SK-N-DZ (cell line): ENCODE results near the gene PDZD11. TPM values are rescaled to one million over a fixed set of nuclear protein-coding genes. Genes with fewer than 3 reads are reported as not detected.
A peak's percentile ranks its signal among the peaks of the same experiment; 100 is the strongest.
"Not testable (repeated sequence)": the region's sequence is repeated elsewhere in the genome, so short reads cannot be mapped to it uniquely, and the experiment has no call there.

Source experiments
- DNase-seq: peaks from one replicate; pipeline ENCODE4 v3.0.0-alpha.2; 2015; ENCODE audit warnings: low spot score
- polyA plus RNA-seq, 2 experiments: library from polyadenylated mRNA; depleted of rRNA; stranded (reverse); fragments of >200 nt; gene quantifications; 2 replicates each; pipeline ENCODE4 v1.2.3, GENCODE V29; 2014

PDZD11 gene
- 57.2 and 69.2 TPM in 2 replicates for polyA plus RNA-seq (2014; cell fraction: cytosol; rRNA removed)
- 46.0 and 46.1 TPM in 2 replicates for polyA plus RNA-seq (2014; cell fraction: nucleus; rRNA removed)

- DNase-seq: peak; percentile 80
These were observed at the start of gene PDZD11, which contains the start of gene KIF4A for GRCh38 chrX:70289793-70290770. Gene PDZD11 (minus strand): TSS chrX:70289927. CDS start chrX:70289341, 586 bp downstream. Gene KIF4A (plus strand): TSS chrX:70290104. CDS start chrX:70290459, 355 bp downstream.

GRCh38 chrX:70338290-70338689 is 48.6 kb upstream of the PDZD11 start:
- no peak for DNase-seq

GRCh38 chrX:70336767-70337166 is 47.0 kb upstream of the PDZD11 start:
- no peak for DNase-seq

GRCh38 chrX:70332600-70332999 is 42.9 kb upstream of the PDZD11 start:
- no peak for DNase-seq

- no peak for DNase-seq
These were observed 41.4 kb upstream of the PDZD11 start for GRCh38 chrX:70331161-70331560.

- no peak for DNase-seq
These were observed 34.6 kb upstream of the PDZD11 start for GRCh38 chrX:70324326-70324725.

- DNase-seq: not testable (repeated sequence)
These were observed 33.9 kb upstream of the PDZD11 start for GRCh38 chrX:70323628-70324027.

GRCh38 chrX:70322784-70323183 is 33.1 kb upstream of the PDZD11 start:
- DNase-seq: no peak

GRCh38 chrX:70313503-70313902 is 23.8 kb upstream of the PDZD11 start:
- DNase-seq: no peak

GRCh38 chrX:70301716-70302115 is 12.0 kb upstream of the PDZD11 start:
- no peak for DNase-seq

- no peak for DNase-seq
These were observed 3.9 kb upstream of the PDZD11 start for GRCh38 chrX:70293621-70294020.

- DNase-seq: no peak
These were observed 3.1 kb upstream of the PDZD11 start for GRCh38 chrX:70292788-70293187.

GRCh38 chrX:70289168-70289792 is 447 bp downstream of the PDZD11 start:
- DNase-seq: no peak

- DNase-seq: no peak
These were observed 7.8 kb downstream of the PDZD11 start, which contains the start of gene RAB41 for GRCh38 chrX:70281951-70282350. Gene RAB41 (plus strand): TSS chrX:70282172. CDS start chrX:70282218, 46 bp downstream.

GRCh38 chrX:70280573-70280972 is 9.2 kb downstream of the PDZD11 start:
- DNase-seq: no peak

- DNase-seq: no peak
These were observed 10.6 kb downstream of the PDZD11 start for GRCh38 chrX:70279081-70279480.

- not testable (repeated sequence) for DNase-seq
These were observed 15.7 kb downstream of the PDZD11 start for GRCh38 chrX:70274029-70274428.

- DNase-seq: no peak
These were observed 21.7 kb downstream of the PDZD11 start, which contains the start of gene ARR3 for GRCh38 chrX:70268034-70268433. Gene ARR3 (plus strand): TSS chrX:70268334. CDS start chrX:70269386, 1,052 bp downstream.

- no peak for DNase-seq
These were observed 24.9 kb downstream of the PDZD11 start for GRCh38 chrX:70264784-70265183.

- DNase-seq: peak; percentile 31
These were observed 26.7 kb downstream of the PDZD11 start for GRCh38 chrX:70262952-70263567.

- no peak for DNase-seq
These were observed 29.6 kb downstream of the PDZD11 start, which contains the start of gene P2RY4 for GRCh38 chrX:70260104-70260503. Gene P2RY4 (minus strand): TSS chrX:70260204. CDS start chrX:70259624, 580 bp downstream.
